GM12878 (cell line): ENCODE measurements around the gene FKTN. TPM values are rescaled to one million over a fixed set of nuclear protein-coding genes. Genes with fewer than 3 reads are reported as not detected.

Source experiments
- ATAC-seq: fragments of 200-7000 bp; cut with Tn5 transposase; 3 replicates; pipeline ENCODE4 v1.9.1; 2020; ENCODE audit warnings: mild to moderate bottlenecking, moderate library complexity
- BruUV-seq: library from RNA; stranded (reverse); fragments of 400-500 nt; replicated peaks from 2 replicates; lab custom pipeline; 2021; lab: Mats Ljungman, UMichigan
- CTCF ChIA-PET: fragments of 300-600 bp; sonication (Branson Sonifier 250); formaldehyde crosslinking; extraction: SDS; loops from one replicate; lab custom pipeline; 2021; ENCODE audit warnings: inconsistent platforms; lab: Yijun Ruan, JAX
- POLR2A ChIA-PET: fragments of 350-600 bp; formaldehyde crosslinking; extraction: SDS; loops from one replicate; lab custom pipeline; 2021; ENCODE audit warnings: inconsistent platforms; lab: Charles Lee
- RAD21 ChIA-PET: fragments of 300-600 bp; sonication (Branson Sonifier 250); formaldehyde crosslinking; loops from one replicate; lab custom pipeline; 2023; ENCODE audit warnings: antibody characterized with exemption; ENCODE audit not compliant: unreplicated experiment; lab: Charles Lee
- SMC1A ChIA-PET: fragments of 300-600 bp; sonication (Branson Sonifier 250); formaldehyde crosslinking; loops from one replicate; lab custom pipeline; 2023; ENCODE audit not compliant: unreplicated experiment, uncharacterized antibody; lab: Charles Lee
- DNase-seq: peaks from one replicate; pipeline ENCODE4 v3.0.0-alpha.2; 2011; ENCODE audit warnings: low read depth, low spot score
- FAIRE-seq: peaks from 3 replicates; lab custom pipeline; 2011; peaks lifted over from hg19 to GRCh38; lab: Jason Lieb, UNC
- H2AFZ ChIP-seq: 2 replicates; pipeline ENCODE4 v1.6.0; 2011; ENCODE audit warnings: low read depth, low read length, control low read depth; ENCODE audit not compliant: control insufficient read depth
- H3K27ac ChIP-seq: 2 replicates; pipeline ENCODE4 v1.5.1; 2011; ENCODE audit warnings: control low read depth; ENCODE audit not compliant: control insufficient read depth, insufficient read depth
- H3K27me3 ChIP-seq, 2 experiments: replicated peaks in 1 of 2; 2 replicates each; pipeline versions ENCODE4 v1.6.0 to v1.6.1; 2011; ENCODE audit warnings: low read length in 1 of 2; ENCODE audit not compliant: control insufficient read depth in 2 of 2, insufficient read depth in 2 of 2
- H3K36me3 ChIP-seq, 2 experiments: 2 replicates each; pipeline ENCODE4 v1.5.1; 2011; ENCODE audit warnings: low read length in 1 of 2; ENCODE audit not compliant: control insufficient read depth in 2 of 2, insufficient read depth in 2 of 2
- H3K4me1 ChIP-seq: 2 replicates; pipeline ENCODE4 v1.6.1; 2011; ENCODE audit warnings: mild to moderate bottlenecking, low read length, moderate library complexity, mixed read lengths; ENCODE audit not compliant: control insufficient read depth, insufficient read depth
- H3K4me2 ChIP-seq: 2 replicates; pipeline ENCODE4 v1.6.0; 2011; ENCODE audit warnings: control low read depth; ENCODE audit not compliant: control insufficient read depth, insufficient read depth
- H3K4me3 ChIP-seq: fragments of 200-600 bp; sonication (generic); 2 replicates; pipeline ENCODE4 v1.5.1; 2016
- H3K79me2 ChIP-seq: 2 replicates; pipeline ENCODE4 v1.6.0; 2011; ENCODE audit warnings: low read length; ENCODE audit not compliant: control insufficient read depth, insufficient read depth
- H3K9ac ChIP-seq: 2 replicates; pipeline ENCODE4 v1.8.0; 2011; ENCODE audit warnings: low read length, control low read depth, mixed read lengths; ENCODE audit not compliant: control insufficient read depth, insufficient read depth
- H3K9me3 ChIP-seq: replicated peaks from 3 replicates; pipeline ENCODE4 v1.5.1; 2011; ENCODE audit warnings: mild to moderate bottlenecking, low read length; ENCODE audit not compliant: control insufficient read depth, insufficient read depth
- H4K20me1 ChIP-seq: 2 replicates; pipeline ENCODE4 v1.6.0; 2011; ENCODE audit not compliant: control insufficient read depth, insufficient read depth
- BCL11A ChIP-seq: IDR thresholded peaks from 2 replicates; pipeline ENCODE4 v1.6.1; 2011; ENCODE audit warnings: low read depth, low read length
- CUX1 ChIP-seq: IDR thresholded peaks from 2 replicates; pipeline ENCODE4 v1.6.1; 2012; ENCODE audit warnings: improper control_type of control experiment, low read depth, low read length; ENCODE audit not compliant: insufficient replicate concordance
- DPF2 ChIP-seq: fragments of 450-650 bp; IDR thresholded peaks from 2 replicates; pipeline ENCODE4 v1.6.1; 2017; ENCODE audit warnings: mild to moderate bottlenecking
- E2F8 ChIP-seq: fragments of 450-650 bp; IDR thresholded peaks from 2 replicates; pipeline ENCODE4 v1.6.1; 2018; ENCODE audit warnings: mild to moderate bottlenecking, low read depth, moderate library complexity; ENCODE audit not compliant: partially characterized antibody
- EGR1 ChIP-seq, 2 experiments: IDR thresholded peaks; 1 replicate in 1 of 2; 2 replicates in 1 of 2; pipeline ENCODE4 v1.6.1; 2011 to 2012; ENCODE audit warnings: low read depth in 2 of 2, low read length in 2 of 2, borderline replicate concordance in 1 of 2, mild to moderate bottlenecking in 1 of 2, moderate library complexity in 1 of 2
- HCFC1 ChIP-seq: fragments of 150-350 bp; IDR thresholded peaks from 2 replicates; pipeline ENCODE4 v1.6.1; 2014; ENCODE audit warnings: low read length
- IKZF1 ChIP-seq: fragments of 450-650 bp; conservative IDR thresholded peaks from 2 replicates; pipeline ENCODE4 v1.6.1; 2017; ENCODE audit warnings: antibody characterized with exemption, mild to moderate bottlenecking
- JUNB ChIP-seq: IDR thresholded peaks from 2 replicates; pipeline ENCODE4 v1.6.1; 2016; ENCODE audit warnings: antibody characterized with exemption, mild to moderate bottlenecking
- JUND ChIP-seq: IDR thresholded peaks from 2 replicates; pipeline ENCODE4 v1.6.1; 2012; ENCODE audit warnings: low read depth, mild to moderate bottlenecking, low read length, improper control_type of control experiment, moderate library complexity
- KDM1A ChIP-seq: fragments of 200-600 bp; sonication (generic); IDR thresholded peaks from 2 replicates; pipeline ENCODE4 v1.6.1; 2016; ENCODE audit warnings: borderline replicate concordance
- NR2C2 ChIP-seq: IDR thresholded peaks from 2 replicates; pipeline ENCODE4 v1.6.1; 2011; ENCODE audit warnings: borderline replicate concordance, low read depth; ENCODE audit not compliant: control insufficient read depth, insufficient read length
- RAD21 ChIP-seq: IDR thresholded peaks from 2 replicates; pipeline ENCODE4 v1.6.1; 2011; ENCODE audit warnings: mild to moderate bottlenecking, low read depth, low read length, moderate library complexity; ENCODE audit not compliant: insufficient read depth
- RBBP5 ChIP-seq: fragments of 200-600 bp; sonication (generic); conservative IDR thresholded peaks from 2 replicates; pipeline ENCODE4 v1.6.1; 2016
- SMAD5 ChIP-seq: IDR thresholded peaks from 2 replicates; pipeline ENCODE4 v1.6.1; 2016; ENCODE audit warnings: antibody characterized with exemption, low read depth
- SP1 ChIP-seq: IDR thresholded peaks from one replicate; pipeline ENCODE4 v1.6.1; 2011; ENCODE audit warnings: low read depth, low read length
- SRF ChIP-seq, 2 experiments: IDR thresholded peaks; 2 replicates each; pipeline ENCODE4 v1.6.1; 2011; ENCODE audit warnings: low read depth in 2 of 2, low read length in 2 of 2, mild to moderate bottlenecking in 1 of 2, moderate library complexity in 1 of 2
- SUPT20H ChIP-seq: IDR thresholded peaks from 2 replicates; pipeline ENCODE4 v1.6.1; 2011; ENCODE audit warnings: low read depth, mild to moderate bottlenecking, low read length, moderate library complexity, borderline replicate concordance; ENCODE audit not compliant: control insufficient read depth
- TARDBP ChIP-seq: IDR thresholded peaks from 2 replicates; pipeline ENCODE4 v1.6.1; 2016; ENCODE audit warnings: borderline replicate concordance
- TCF12 ChIP-seq: IDR thresholded peaks from 2 replicates; pipeline ENCODE4 v1.6.1; 2011; ENCODE audit warnings: low read depth, mild to moderate bottlenecking, low read length
- WGBS: methylation state at CpG from one replicate; pipeline ENCODE4 v1.1.6; 2016; ENCODE audit warnings: low lambda C conversion rate; ENCODE audit not compliant: insufficient replicate concordance, insufficient coverage; ENCODE audit errors: missing lambda C conversion rate; 5-methylcytosine and 5-hydroxymethylcytosine counted together
- in situ Hi-C: fragments of 300-500 bp; cut with MboI; formaldehyde crosslinking; loops from 9 replicates; pipeline ENCODE4 v1.14.3; 2018; ENCODE audit warnings: mixed read lengths
- intact Hi-C: fragments of 100-400 bp; cut with micrococcal nuclease; formaldehyde crosslinking; loops from one replicate; pipeline ENCODE4 v1.14.2; 2022; ENCODE audit not compliant: unreplicated experiment
- polyA plus RNA-seq, 11 experiments: library from polyadenylated mRNA; depleted of rRNA in 4 of 11; unstranded in 6 of 11; stranded (reverse) in 5 of 11; fragments of >200 nt; fragmentation: Nextera tagmentation in 4 of 11; fragmentation: Illumina TruSeq in 1 of 11; extraction: Ambion mirVana in 4 of 11; extraction: Trizol in 1 of 11; gene quantifications; 1 replicate in 1 of 11; 2 replicates in 10 of 11; pipeline versions ENCODE4 v1.2.1 to v1.2.3, GENCODE V29; 2011 to 2016; ENCODE audit warnings: inconsistent platforms in 2 of 11, missing spikeins in 2 of 11, low read depth in 1 of 11
- total RNA-seq, 4 experiments: library from RNA; depleted of rRNA in 3 of 4; stranded (reverse); fragments of >200 nt in 3 of 4; fragmentation: Illumina TruSeq in 1 of 4; extraction: Trizol in 1 of 4; gene quantifications; 2 replicates each; pipeline versions ENCODE4 v1.2.1 to v1.2.3, GENCODE V29; 2013 to 2021

The FKTN gene
- total and polyA plus RNA-seq, 10 of the 15 experiments (the other 5 are each of a cell fraction or from before 2014, with no cell fraction given): 3.6 to 15.9 (median 10.6) TPM

- Histone ChIP-seq H4K20me1 (no peaks in the 10 kb centered on the region), H3K4me2 (no peak overlapping the region), H3K27ac (no peak overlapping the region), H3K4me3 (no peak overlapping the region), H3K79me2 (no peaks in the 10 kb centered on the region), H3K9ac (no peak overlapping the region), H2AFZ (no peak overlapping the region), H3K4me1 (no peaks in the 10 kb centered on the region), H3K36me3 (no peaks in the 10 kb centered on the region), H3K9me3 (no peaks in the 10 kb centered on the region), H3K27me3 (no peaks in the 10 kb centered on the region)
- RAD21 ChIA-PET: interaction anchor here (1.0 kb wide), 1 partner anchor 67 kb away, joined by 5 read pairs; no protein-coding TSS in a partner anchor
- in situ Hi-C loops (no loop called here), intact Hi-C loops (no loop called here)
- POLR2A ChIA-PET: no interaction called here
- ATAC-seq (no peak), DNase-seq (no peak), FAIRE-seq (no peak)
- WGBS: 25% methylated on average over 4 of the region's 4 CpGs
- SMC1A ChIA-PET: interaction anchor here (1.0 kb wide), 1 partner anchor 12 kb away, joined by 3 read pairs; no protein-coding TSS in a partner anchor
- CTCF ChIA-PET: interaction anchor here (1.8 kb wide), 1 partner anchor 67 kb away, joined by 5 read pairs; no protein-coding TSS in a partner anchor
- no peak for TF ChIP-seq SMAD5
- no peak for TF ChIP-seq E2F8
- TF ChIP-seq TARDBP: no peak
- no peak for TF ChIP-seq RAD21
- TF ChIP-seq IKZF1: no peak
- no peak for TF ChIP-seq CUX1
- no peak for TF ChIP-seq JUNB
- TF ChIP-seq KDM1A: no peak
- no peak for TF ChIP-seq JUND
- no peak for TF ChIP-seq HCFC1
- no peak for TF ChIP-seq DPF2
- no peak for TF ChIP-seq NR2C2
- no peak for TF ChIP-seq SP1
- TF ChIP-seq SUPT20H: no peak
- no peak for TF ChIP-seq RBBP5
- TF ChIP-seq TCF12: no peak
- no peak for TF ChIP-seq SRF (IDR thresholded peaks at IDR 0.05; ENCODE audit: low read depth in 2 of 2, low read length in 2 of 2)
- TF ChIP-seq BCL11A: no peak
- TF ChIP-seq EGR1 (IDR thresholded peaks at IDR 0.05; ENCODE audit: borderline replicate concordance in 1 of 2, low read depth in 2 of 2, low read length in 2 of 2): no peak
- BruUV-seq: no TSS peak
Observed at GRCh38 chr9:105651806-105652205, 93.9 kb downstream of the FKTN start.
